ENCODE measurements around the gene NT5E.

GRCh38 chr6:85406641-85407075 lies 43.2 kb upstream of the NT5E start:
- TF ChIP-seq CTCF (IDR thresholded peaks at IDR 0.05) (no peak), USF2 (CRISPR knock-in tag; IDR thresholded peaks at IDR 0.05) (no peak), ZNF219 (CRISPR knock-in tag; IDR thresholded peaks at IDR 0.05; ENCODE audit: borderline replicate concordance) (no peak), ZNF317 (CRISPR knock-in tag; IDR thresholded peaks at IDR 0.05; ENCODE audit: borderline replicate concordance, low read depth) (no peak), STAT6 (CRISPR knock-in tag; conservative IDR thresholded peaks at IDR 0.05; ENCODE audit: low read depth) (no peak), TEAD4 (CRISPR knock-in tag; IDR thresholded peaks at IDR 0.05) (no peak), ATF3 (CRISPR knock-in tag; conservative IDR thresholded peaks at IDR 0.05) (no peak)

All from WTC11 (cell line).